ENCODE results near the gene SKAP2.

GRCh38 chr7:26639695-26640094, 224.7 kb downstream of the SKAP2 start:
- TF ChIP-seq CTCF (conservative IDR thresholded peaks at IDR 0.05; ENCODE audit: low read depth, low read length) (no peak), EZH2 (IDR thresholded peaks at IDR 0.05; ENCODE audit: borderline replicate concordance, low read depth, low read length, poor library complexity, severe bottlenecking) (no peak)
